Psoas muscle (tissue), 8 donors: ENCODE measurements around the gene ZBTB11. TPM values are rescaled to one million over a fixed set of nuclear protein-coding genes. Genes with fewer than 3 reads are reported as not detected.

Experiments used
- ATAC-seq, 4 donors: fragments of 200-7000 bp; cut with Tn5 transposase; one replicate each; pipeline ENCODE4 v1.9.1; 2020; ENCODE audit warnings: moderate library complexity in 3 of 4, mild to moderate bottlenecking in 2 of 4
- DNase-seq, 2 donors: peaks; one replicate each; pipeline ENCODE4 v3.0.0-alpha.2; 2020
- H3K27ac ChIP-seq: fragments of 200-600 bp; one replicate; pipeline ENCODE4 v1.8.0; 2022
- H3K27me3 ChIP-seq, 3 donors: fragments of 200-600 bp in 1 of 3; one replicate each; pipeline versions ENCODE4 v1.6.1 to v1.8.0; 2013 to 2022; ENCODE audit warnings: low read length in 2 of 3, mild to moderate bottlenecking in 2 of 3, moderate library complexity in 1 of 3; ENCODE audit not compliant: insufficient read depth in 3 of 3
- H3K36me3 ChIP-seq, 2 donors: fragments of 200-600 bp in 1 of 2; one replicate each; pipeline versions ENCODE4 v1.6.1 to v1.8.0; 2013 to 2022; ENCODE audit warnings: low read depth in 1 of 2, mild to moderate bottlenecking in 1 of 2, moderate library complexity in 1 of 2; ENCODE audit not compliant: insufficient read depth in 1 of 2
- H3K4me1 ChIP-seq: fragments of 200-600 bp; one replicate; pipeline ENCODE4 v1.8.0; 2022
- H3K4me3 ChIP-seq: fragments of 200-600 bp; one replicate; pipeline ENCODE4 v1.8.0; 2022; ENCODE audit warnings: mild to moderate bottlenecking
- H3K9me3 ChIP-seq: fragments of 200-600 bp; one replicate; pipeline ENCODE4 v1.8.0; 2022
- CTCF ChIP-seq: fragments of 200-600 bp; IDR thresholded peaks from one replicate; pipeline ENCODE4 v1.8.0; 2022; ENCODE audit warnings: antibody characterized with exemption
- WGBS, 3 donors: extraction: QIAGEN DNeasy Blood & Tissue Kit; methylation state at CpG; one replicate each; pipeline versions ENCODE4 v1.1.6 to v1.1.7; 2013; 5-methylcytosine and 5-hydroxymethylcytosine counted together
- intact Hi-C, 2 donors: fragments of 100-400 bp; cut with DNase I; formaldehyde crosslinking; loops; one replicate each; pipeline versions ENCODE4 v1.11.0 to v1.14.2; 2022
- polyA plus RNA-seq, 3 donors: library from polyadenylated mRNA; stranded (reverse); fragments of 200-250 nt; gene quantifications; one replicate each; pipeline ENCODE4 v1.2.3, GENCODE V29; 2013
- total RNA-seq, 4 donors: library from RNA; stranded (reverse); fragmentation: NEBNext Ultra II Directional in 2 of 4; extraction: Animal tissue kit (Norgen Biotek cat#: 25700) in 2 of 4; gene quantifications; one replicate each; pipeline versions ENCODE4 v1.2.1 to v1.2.4, GENCODE V29; 2021 to 2023
- donor health status: healthy with polysubstance abuse.
- donor health status: DM: no; HTN: no; CAD: no; lungs with moderate emphysema.
- donor health status: Bipolar disorder and iron deficiency.
- donor health status: healthy.
- donor health status: DM: yes; HTN: yes; CAD: no.
- donor health status: DM: no; HTN: no; CAD: no.
- donor health status: DM: no; HTN: no; CAD: no.
- donor health status: DM: yes; HTN: yes; CAD: no.

Gene ZBTB11
- total and polyA plus RNA-seq, 7 donors: 5.5 to 12.6 (median 10.3) TPM

DNA sequence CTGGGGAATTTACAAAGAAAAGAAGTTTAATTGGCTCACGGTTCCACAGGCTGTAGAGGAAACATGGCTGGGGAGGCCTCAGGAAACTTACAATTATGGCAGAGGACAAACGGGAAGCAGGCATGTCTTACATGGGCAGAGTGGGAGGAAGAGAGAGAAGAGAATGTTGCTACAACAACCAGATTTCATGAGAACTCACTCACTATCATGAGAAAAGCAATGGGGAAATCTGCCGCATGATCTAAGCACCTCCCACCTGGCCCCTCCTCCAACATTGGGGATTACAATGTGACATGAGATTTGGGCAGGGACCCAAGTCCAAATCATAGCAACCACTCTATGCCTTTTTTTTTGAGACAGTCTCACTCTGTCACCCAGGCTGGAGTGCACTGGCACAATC, 74.2 kb downstream of the ZBTB11 start:
- no peaks in the 10 kb centered on the region for H3K9me3 ChIP-seq
- WGBS, 3 donors: 87 to 95% (median 92%) methylated on average over 3 of the region's 3 CpGs

More for the DNA sequence above, 74.2 kb downstream of the ZBTB11 start:
- no peak for TF ChIP-seq CTCF
- H3K4me3 ChIP-seq: no peak overlapping the region
- peak overlapping the region; percentile 10 for H3K27ac ChIP-seq
- H3K36me3 ChIP-seq: peaks cover 0 to 4% of the 10 kb centered on the region in 2 donors
- no peaks in the 10 kb centered on the region for H3K27me3 ChIP-seq
- no peaks in the 10 kb centered on the region for H3K4me1 ChIP-seq
- DNase-seq: no peak
- intact Hi-C loops: loop anchor here in 1 of 2 donors (10.0 kb wide), 1 partner anchor 52 kb away; no protein-coding TSS in a partner anchor
- no peak for ATAC-seq

Other genes starting within 250 kb of the ZBTB11 start
- 1 to 10 TPM; 7.7 to 8.7 (median 8.2) TPM for gene SENP7, start 163.9 kb downstream of the ZBTB11 start, total RNA-seq
- gene SENP7, start 163.9 kb downstream of the ZBTB11 start, polyA plus RNA-seq: 1 to 10 TPM; 4.2 to 4.7 (median 4.4) TPM
- gene TRMT10C, start 115.3 kb downstream of the ZBTB11 start, total RNA-seq: 10 to 100 TPM; 23.4 to 34.6 (median 26.8) TPM
- gene TRMT10C, start 115.3 kb downstream of the ZBTB11 start, polyA plus RNA-seq: 10 to 100 TPM; 27.8 to 64.0 (median 50.9) TPM
- 100 to 1,000 TPM in 2 of 4 donors, 10 to 100 TPM in 2; 80.6 to 133 (median 112) TPM for gene PCNP, start 103.0 kb downstream of the ZBTB11 start, total RNA-seq
- 100 to 1,000 TPM in 2 of 3 donors, 10 to 100 TPM in 1; 77.8 to 128 (median 105) TPM for gene PCNP, start 103.0 kb downstream of the ZBTB11 start, polyA plus RNA-seq
- gene RPL24, start 9.6 kb upstream of the ZBTB11 start, total RNA-seq: 100 to 1,000 TPM; 744 to 950 (median 822) TPM
- 1,000 to 10,000 TPM; 1,534 to 1,772 (median 1,709) TPM for gene RPL24, start 9.6 kb upstream of the ZBTB11 start, polyA plus RNA-seq
- 10 to 100 TPM in 1 of 4 donors, 1 to 10 TPM in 3; 5.9 to 12.5 (median 7.9) TPM for gene CEP97, start 47.5 kb upstream of the ZBTB11 start, total RNA-seq
- 1 to 10 TPM; 1.6 to 6.3 (median 1.9) TPM for gene CEP97, start 47.5 kb upstream of the ZBTB11 start, polyA plus RNA-seq
- gene NXPE3, start 102.1 kb upstream of the ZBTB11 start, total RNA-seq: 10 to 100 TPM; 37.4 to 59.3 (median 45.6) TPM
- 10 to 100 TPM; 10.8 to 67.7 (median 17.5) TPM for gene NXPE3, start 102.1 kb upstream of the ZBTB11 start, polyA plus RNA-seq
- 10 to 100 TPM in 2 of 4 donors, 1 to 10 TPM in 2; 6.4 to 12.5 (median 9.8) TPM for gene NFKBIZ, start 172.4 kb upstream of the ZBTB11 start, total RNA-seq
- gene NFKBIZ, start 172.4 kb upstream of the ZBTB11 start, polyA plus RNA-seq: 1 to 10 TPM; 3.0 to 8.8 (median 5.4) TPM